Fibroblast of mammary gland (primary cell): ENCODE data around the gene MBP.
A peak's percentile ranks its signal among the peaks of the same experiment; 100 is the strongest.

ENCODE experiments used
- DNase-seq: peaks from one replicate; pipeline ENCODE4 v3.0.0-alpha.2; 2010; ENCODE audit warnings: low read depth
- H3K4me3 ChIP-seq: 2 replicates; pipeline ENCODE4 v1.5.1; 2011; ENCODE audit warnings: low read depth, mild to moderate bottlenecking, low read length, moderate library complexity; ENCODE audit not compliant: control insufficient read depth
- TF ChIP-seq, protein P1 (sequence below): conservative IDR thresholded peaks from 2 replicates; pipeline ENCODE4 v1.5.1; 2011; ENCODE audit warnings: low read depth, low read length, inconsistent platforms; ENCODE audit not compliant: control insufficient read depth, insufficient read depth

Gene MBP

GRCh38 chr18:77056344-77057005 lies 76.1 kb downstream of the MBP start:
- DNase-seq, result peak; percentile 19
- TF ChIP-seq, protein P1, sequence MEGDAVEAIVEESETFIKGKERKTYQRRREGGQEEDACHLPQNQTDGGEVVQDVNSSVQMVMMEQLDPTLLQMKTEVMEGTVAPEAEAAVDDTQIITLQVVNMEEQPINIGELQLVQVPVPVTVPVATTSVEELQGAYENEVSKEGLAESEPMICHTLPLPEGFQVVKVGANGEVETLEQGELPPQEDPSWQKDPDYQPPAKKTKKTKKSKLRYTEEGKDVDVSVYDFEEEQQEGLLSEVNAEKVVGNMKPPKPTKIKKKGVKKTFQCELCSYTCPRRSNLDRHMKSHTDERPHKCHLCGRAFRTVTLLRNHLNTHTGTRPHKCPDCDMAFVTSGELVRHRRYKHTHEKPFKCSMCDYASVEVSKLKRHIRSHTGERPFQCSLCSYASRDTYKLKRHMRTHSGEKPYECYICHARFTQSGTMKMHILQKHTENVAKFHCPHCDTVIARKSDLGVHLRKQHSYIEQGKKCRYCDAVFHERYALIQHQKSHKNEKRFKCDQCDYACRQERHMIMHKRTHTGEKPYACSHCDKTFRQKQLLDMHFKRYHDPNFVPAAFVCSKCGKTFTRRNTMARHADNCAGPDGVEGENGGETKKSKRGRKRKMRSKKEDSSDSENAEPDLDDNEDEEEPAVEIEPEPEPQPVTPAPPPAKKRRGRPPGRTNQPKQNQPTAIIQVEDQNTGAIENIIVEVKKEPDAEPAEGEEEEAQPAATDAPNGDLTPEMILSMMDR, result no peak
- H3K4me3 ChIP-seq, result no peak overlapping the region

DNA sequence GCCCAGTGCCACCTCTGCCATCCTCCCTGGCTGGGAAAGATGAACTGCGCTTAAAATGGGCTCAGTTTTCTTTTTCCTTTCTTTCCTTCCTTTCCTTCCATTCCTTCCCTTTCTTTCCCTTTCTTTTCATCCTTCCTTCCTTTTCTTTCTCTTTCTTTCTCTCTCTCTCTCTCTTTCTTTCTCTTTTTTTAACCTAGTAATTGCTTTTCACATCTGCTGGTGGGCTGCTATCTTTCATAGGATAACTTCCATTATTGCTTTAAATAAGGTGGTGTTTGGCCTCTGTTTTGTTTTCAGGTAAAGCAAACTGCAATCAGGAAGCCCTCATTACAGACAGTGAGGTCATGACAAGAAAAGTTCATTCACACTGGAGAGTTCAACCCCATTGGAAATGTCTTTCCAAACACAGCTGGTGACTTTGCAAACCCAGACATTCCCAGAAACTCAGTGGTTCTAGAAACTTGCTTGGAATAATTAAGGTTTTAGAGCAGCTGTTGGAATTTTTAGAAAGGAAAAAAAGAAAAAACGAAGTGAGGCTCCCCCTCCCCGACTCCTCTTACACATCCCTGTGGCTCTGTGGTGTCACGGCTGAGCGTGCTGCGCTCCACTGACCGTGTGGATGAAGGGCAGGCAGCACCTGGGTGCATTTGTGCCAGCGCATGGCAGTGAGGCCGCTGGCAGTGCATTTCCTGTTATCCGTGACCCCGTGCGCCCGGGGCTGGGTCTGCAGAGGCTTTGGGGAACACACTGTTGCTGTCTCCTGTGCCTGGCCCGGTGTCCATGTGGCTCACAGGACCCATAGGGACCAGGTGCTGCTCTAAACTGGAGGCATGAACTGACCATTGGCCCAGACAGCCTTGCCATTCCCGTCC lies 76.9 kb downstream of the MBP start:
- TF ChIP-seq, protein P1, result no peak
- H3K4me3 ChIP-seq, result no peak overlapping the region
- no peak for DNase-seq

- peak; percentile 82 for DNase-seq
- TF ChIP-seq, protein P1, result peak; percentile 72
- no peak overlapping the region for H3K4me3 ChIP-seq
Observed at GRCh38 chr18:77054606-77055428, 77.8 kb downstream of the MBP start.

DNA sequence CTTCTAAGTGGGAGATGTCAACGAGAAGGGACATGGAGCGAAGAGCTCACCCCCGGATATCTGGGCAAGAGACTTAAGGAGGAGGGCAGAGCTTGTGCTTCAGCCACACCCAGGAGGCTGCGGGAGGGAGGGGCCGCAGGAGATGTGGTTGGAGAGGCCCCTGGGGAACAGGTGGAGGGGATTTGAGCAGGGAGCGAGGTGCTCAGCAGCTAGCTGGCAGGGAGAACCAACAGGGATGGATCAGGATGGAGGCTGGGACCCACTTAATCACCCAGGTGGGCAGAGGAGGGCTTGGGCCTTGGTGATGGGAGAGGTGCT lies 78.3 kb downstream of the MBP start:
- TF ChIP-seq, protein P1, result no peak
- no peak for DNase-seq
- no peak overlapping the region for H3K4me3 ChIP-seq

GRCh38 chr18:77053616-77054287 lies 78.8 kb downstream of the MBP start:
- TF ChIP-seq, protein P1, result no peak
- DNase-seq, result no peak
- H3K4me3 ChIP-seq, result no peak overlapping the region

- DNase-seq, result no peak
- TF ChIP-seq, protein P1, result no peak
- H3K4me3 ChIP-seq, result no peak overlapping the region
Observed at GRCh38 chr18:77052983-77053309, 79.6 kb downstream of the MBP start.
